Inferior parietal cortex (tissue), 1 donor: Measurements from ENCODE around the gene FAT1.

ENCODE experiments used
- DNase-seq: peaks from one replicate; pipeline ENCODE4 v3.0.0-alpha.2; 2016; ENCODE audit errors: extremely low spot score

Gene FAT1

GRCh38 chr4:186699881-186700397 is 23.7 kb downstream of the FAT1 start:
- no peak for DNase-seq

DNA sequence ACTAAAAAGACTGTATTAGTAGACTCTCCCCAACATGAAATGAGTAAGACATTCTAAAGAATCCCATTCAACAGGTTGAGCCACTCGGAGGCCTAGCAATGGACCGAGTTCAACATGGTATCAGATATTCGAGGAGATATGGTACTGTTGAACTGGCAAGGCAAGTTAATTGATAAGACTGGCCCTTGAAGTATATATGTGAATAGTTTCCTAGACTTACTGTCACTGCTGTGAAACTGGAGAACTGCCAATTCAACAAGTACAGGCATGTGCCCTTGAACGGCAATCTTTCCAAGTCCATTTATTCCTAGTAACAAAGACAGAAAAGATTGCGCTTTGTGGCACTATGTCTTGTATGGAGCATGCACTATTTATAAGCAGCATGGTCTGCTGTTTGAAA is 24.4 kb downstream of the FAT1 start:
- DNase-seq = no peak

DNA sequence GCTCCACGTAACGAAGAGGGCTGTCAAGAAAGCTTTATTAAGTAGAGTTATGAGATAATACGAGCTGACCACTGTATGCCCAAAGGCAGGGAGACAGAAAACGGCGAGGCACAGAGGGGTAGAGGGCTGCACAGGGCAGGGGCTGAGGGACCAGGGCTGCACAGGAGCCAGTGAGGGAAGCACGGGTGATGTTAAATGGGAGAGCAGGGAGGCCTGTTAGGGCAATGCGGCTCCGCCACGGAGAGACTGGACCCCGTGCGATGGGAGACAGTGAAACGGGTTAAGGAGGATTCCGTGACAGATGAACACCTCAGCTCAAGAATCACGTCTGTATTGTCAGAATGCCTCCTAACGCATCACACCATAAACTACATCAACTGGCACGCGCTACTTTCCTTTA is 25.1 kb downstream of the FAT1 start:
- no peak for DNase-seq

GRCh38 chr4:186698028-186698427 is 25.6 kb downstream of the FAT1 start:
- DNase-seq = no peak

DNA sequence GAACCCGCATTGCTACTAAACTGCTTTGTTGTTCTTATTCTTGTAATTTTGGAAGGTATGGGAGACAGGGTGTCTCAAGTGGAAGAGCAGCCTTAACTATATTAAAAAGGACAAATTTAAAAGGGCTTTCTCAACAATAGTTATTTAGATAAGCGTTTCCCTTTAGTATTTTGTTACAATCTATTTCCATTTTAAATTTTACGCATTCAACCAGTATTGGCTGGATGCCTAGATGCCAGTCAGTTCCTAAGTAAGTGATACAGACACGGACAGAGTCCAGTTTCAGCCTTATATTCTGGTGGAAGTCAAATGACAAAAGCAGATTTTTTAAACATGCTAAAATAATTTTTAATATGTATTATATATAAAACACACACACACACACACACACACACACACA is 28.3 kb downstream of the FAT1 start:
- DNase-seq = no peak

- DNase-seq = no peak
Measured at GRCh38 chr4:186693894-186694293, 29.8 kb downstream of the FAT1 start.

- no peak for DNase-seq
Measured at GRCh38 chr4:186693159-186693815, 30.4 kb downstream of the FAT1 start.

DNA sequence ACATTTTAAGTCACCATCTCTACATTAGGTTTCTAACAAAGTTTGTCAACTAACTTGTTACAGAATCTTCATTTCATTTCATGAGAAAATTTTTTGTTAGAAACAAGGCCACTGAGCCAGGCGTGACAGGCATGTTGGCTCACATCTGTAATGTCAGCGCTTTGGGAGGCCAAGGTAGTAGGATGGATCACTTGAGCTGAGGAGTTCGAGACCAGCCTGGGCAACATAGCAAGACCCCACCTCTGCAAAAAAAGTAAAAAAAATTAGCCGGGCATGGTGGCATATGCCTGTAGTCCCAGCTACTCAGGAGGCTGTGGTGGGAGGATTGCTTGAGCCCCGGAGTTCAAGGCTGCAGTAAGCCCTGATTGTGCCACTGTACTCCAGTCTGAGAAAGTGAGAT is 32.3 kb downstream of the FAT1 start:
- no peak for DNase-seq

GRCh38 chr4:186689476-186689875 is 34.2 kb downstream of the FAT1 start:
- no peak for DNase-seq

GRCh38 chr4:186688150-186688943 is 35.3 kb downstream of the FAT1 start:
- DNase-seq = no peak

DNA sequence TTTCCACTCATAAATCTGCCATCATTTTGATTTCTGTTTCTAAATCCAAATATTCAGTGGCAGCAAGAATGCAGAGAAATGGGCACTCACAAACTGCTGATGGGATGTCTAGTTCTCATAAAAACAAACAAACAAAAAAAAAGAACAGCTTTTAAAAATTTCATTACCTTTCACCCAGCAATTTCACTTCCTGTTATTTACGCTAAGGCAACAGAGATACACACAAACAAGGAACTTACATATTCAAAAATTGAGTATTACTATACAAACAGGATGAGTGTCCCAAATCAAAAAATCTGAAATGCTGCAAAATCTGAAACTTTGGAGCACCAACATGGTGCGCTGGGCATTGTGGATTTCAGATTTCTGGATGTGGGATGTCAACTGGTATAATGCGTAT is 36.4 kb downstream of the FAT1 start:
- DNase-seq = no peak

- no peak for DNase-seq
Measured at GRCh38 chr4:186685767-186686183, 37.9 kb downstream of the FAT1 start.

DNA sequence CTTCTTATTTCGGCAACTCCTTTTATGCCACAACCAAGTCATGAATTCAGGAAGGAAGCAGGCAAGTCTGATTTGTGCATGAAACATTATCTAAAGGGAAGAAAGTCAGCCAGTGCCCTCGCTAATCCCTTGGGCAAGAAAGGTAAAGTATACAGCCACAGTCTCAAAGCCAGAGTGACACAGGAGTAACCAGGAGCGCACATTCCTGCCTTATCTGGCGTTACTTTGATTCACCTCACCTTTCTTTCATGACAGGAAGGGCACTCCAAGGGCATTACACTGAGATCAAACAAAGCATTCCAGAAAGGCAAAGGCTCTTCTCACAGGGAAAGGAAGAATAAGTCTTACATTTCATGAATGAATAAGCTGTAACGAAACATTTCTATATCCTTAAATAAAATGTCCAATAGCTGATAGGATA is 38.8 kb downstream of the FAT1 start:
- no peak for DNase-seq

DNA sequence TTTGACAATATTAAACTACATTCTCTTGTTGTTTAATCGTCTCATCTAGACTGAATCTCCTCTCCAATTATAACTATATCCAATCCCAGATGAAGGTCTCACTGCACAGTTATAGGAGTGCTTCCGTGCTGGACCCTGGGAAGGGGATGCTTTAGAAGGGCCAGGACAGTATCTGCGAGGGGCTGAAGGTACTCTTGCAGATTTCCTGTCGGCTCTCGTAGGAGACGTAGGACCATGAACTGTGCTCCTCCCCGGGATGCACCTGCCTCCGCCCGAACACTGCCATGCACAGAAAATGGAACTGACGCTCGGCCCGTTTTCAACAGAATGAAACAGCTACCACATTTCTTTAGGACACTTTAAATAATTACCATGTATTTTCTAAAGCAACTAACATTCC is 39.4 kb downstream of the FAT1 start:
- no peak for DNase-seq

DNA sequence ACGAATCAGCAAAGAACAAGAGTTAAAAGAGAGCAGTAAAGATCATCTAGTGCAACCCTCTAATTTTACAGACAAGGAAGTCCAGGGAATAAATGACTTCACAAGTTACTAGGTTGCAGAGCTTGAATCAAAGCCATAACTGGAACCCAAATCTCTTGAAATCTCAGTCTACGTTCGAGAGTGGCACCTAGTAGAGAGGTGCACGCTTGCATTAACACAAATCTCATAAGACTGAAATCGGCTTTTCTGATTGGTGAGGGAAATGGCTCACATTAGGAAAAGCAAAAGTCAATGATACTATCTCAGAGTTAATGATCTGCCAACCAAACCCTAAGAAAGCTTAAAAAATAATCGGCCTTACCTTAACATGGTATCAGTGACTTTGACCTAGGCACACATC is 43.0 kb downstream of the FAT1 start:
- DNase-seq = no peak

DNA sequence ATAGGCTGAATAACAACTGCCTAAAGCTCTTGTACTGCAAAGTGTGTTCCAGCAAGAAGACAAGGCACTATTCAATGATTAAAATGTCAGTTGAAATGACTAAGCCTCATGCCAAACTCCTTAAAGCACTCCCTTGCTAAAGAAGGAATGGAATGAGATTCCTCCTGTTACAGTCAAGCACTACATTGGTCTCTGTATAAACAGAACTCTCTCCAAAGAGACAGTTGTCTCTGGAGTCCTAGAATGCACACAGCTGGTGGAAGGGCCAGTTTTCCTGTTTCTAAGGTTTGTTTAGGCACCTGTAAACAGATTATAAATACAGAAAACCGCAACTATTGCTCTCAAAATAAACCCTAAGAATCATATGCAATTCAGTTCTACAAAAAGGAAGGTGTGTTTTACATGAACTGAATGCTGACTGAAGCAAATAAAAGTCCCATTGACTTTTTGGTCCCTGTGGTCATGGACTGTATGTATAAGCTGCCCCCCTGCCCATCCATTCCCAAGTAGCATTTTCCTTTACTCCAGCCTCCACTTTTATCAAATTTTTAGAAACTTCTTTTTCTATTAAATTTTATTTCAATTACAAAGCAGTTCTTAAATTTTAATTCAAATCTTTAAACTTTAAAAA is 47.0 kb downstream of the FAT1 start:
- no peak for DNase-seq

GRCh38 chr4:186669735-186670134 is 53.9 kb downstream of the FAT1 start:
- no peak for DNase-seq

DNA sequence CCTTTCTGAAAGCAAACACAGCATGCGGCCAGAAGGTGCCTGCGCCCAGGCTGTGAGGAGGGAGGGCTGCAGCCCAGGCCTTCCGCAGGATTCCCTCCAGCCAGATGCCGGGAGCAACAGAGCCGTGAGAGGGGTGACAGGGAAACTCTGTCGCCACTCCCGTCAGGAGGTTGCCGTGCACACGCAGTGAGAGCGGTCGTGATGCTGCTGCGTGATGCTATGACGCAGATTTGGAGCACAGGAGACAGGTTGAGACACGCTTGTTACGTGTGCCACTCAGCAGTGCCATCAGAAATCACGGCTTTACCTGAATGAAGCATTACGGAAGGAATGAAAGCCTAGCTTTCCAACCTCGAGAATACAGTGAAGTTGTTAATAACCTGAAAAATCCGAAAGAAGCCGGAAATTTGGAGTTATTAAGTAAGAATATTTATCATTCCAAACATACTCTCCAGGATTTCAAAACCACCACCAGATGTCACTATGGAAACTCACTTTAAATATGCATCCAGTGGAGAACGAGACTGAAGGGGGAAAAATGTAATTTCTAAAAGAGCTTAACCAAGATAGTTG is 54.4 kb downstream of the FAT1 start:
- peak; percentile 78 for DNase-seq

DNA sequence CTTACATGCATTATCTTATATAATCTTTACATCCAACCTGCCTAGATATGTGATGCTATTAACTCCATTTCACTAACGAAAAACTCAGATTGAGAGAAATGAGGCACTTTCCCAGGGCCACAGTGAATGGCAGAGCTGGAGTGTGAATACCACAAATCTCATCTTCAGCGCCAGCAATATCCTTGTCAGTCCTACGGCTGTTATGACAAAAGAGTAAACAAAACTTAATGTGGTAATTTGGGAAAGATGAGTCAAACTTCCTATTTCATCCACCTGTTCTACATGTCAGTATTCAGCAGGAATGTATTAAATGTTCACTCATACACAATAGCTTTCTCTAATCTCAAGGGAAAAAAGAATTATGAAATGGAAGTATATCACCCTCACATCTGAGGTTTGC is 56.9 kb downstream of the FAT1 start:
- DNase-seq = no peak

GRCh38 chr4:186666252-186666651 is 57.4 kb downstream of the FAT1 start:
- no peak for DNase-seq

- no peak for DNase-seq
Measured at GRCh38 chr4:186660403-186660802, 63.3 kb downstream of the FAT1 start.

DNA sequence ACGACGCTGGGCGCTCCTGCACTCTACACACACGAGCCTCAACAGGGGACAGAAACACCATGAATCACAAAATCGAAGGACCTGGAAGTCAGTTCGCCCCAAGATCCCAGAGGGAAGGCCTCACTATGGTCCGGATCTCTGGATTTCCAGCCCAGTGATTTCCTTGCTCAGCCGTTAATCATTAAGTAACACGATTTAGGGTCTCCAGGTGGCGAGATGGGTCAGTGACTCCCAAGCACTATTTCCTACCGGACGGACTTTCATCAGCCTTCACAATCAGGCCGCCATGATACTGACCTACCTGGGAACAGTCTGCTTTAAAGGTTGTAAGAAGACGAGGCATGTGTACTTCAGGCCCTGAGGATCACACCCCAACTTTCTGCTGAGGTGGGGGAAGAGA is 63.7 kb downstream of the FAT1 start:
- no peak for DNase-seq
